Measurements from ENCODE around the gene SMIM24.
A peak's percentile ranks its signal among the peaks of the same experiment; 100 is the strongest.
"Not testable (repeated sequence)": the region's sequence is repeated elsewhere in the genome, so short reads cannot be mapped to it uniquely, and the experiment has no call there.

SMIM24 gene

GRCh38 chr19:3514930-3515329 is 34.6 kb upstream of the SMIM24 start:
- DNase-seq = no peak
- ATAC-seq = no peak

GRCh38 chr19:3513229-3514140 is 33.2 kb upstream of the SMIM24 start:
- DNase-seq = no peak

DNA sequence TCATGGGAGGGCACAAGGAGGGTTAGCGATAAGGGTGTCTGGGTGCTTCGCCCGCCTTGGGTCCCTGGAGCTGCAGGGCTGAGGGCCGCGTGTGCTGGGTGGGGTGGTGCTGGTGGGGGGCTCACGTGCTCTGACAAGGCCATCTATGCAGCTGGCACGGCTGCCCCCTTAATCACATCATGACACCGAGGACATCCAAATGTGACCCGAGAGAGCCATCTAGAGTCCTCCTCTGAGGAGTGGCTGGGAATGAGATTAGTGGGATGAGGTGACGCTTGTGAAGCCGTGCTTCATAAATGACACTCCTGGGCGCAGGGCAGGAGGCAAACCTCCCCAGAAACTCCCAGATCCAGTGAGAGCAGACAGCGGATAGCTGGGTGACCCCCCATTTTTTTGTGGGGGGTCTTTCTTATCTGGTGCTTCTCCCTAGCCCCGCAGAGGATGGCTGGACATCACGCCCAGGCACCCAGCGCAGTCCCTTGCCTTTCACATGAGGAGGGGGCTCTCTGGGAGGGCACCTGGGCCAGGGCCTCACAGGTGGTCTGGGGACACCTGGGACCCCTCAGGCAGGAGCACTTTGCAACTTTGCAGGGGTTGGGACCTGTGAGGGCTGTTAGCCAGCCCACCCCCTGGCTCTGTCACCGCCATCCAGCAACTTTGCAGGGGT is 32.4 kb upstream of the SMIM24 start:
- ATAC-seq (no peak), DNase-seq (no peak)

More at GRCh38 chr19:3513229-3514140, 33.2 kb upstream of the SMIM24 start:
- no peak for ATAC-seq

- DNase-seq (no peak), ATAC-seq (no peak)
Observed at GRCh38 chr19:3511506-3512251, 31.4 kb upstream of the SMIM24 start.

GRCh38 chr19:3510727-3511126 is 30.4 kb upstream of the SMIM24 start:
- DNase-seq = no peak
- ATAC-seq = no peak

GRCh38 chr19:3509566-3509989 is 29.3 kb upstream of the SMIM24 start:
- DNase-seq (peak; percentile 68), ATAC-seq (peak; percentile 48)

GRCh38 chr19:3508771-3509535 is 28.6 kb upstream of the SMIM24 start:
- ATAC-seq (no peak), DNase-seq (peak; percentile 34)

- not testable (repeated sequence) for ATAC-seq, DNase-seq
Observed at GRCh38 chr19:3508121-3508661, 27.9 kb upstream of the SMIM24 start.

- ATAC-seq (no peak), DNase-seq (peak; percentile 35)
Observed at GRCh38 chr19:3507371-3508120, 27.2 kb upstream of the SMIM24 start.

- DNase-seq (peak; percentile 41), ATAC-seq (no peak)
Observed at GRCh38 chr19:3506384-3507340, 26.3 kb upstream of the SMIM24 start.

DNA sequence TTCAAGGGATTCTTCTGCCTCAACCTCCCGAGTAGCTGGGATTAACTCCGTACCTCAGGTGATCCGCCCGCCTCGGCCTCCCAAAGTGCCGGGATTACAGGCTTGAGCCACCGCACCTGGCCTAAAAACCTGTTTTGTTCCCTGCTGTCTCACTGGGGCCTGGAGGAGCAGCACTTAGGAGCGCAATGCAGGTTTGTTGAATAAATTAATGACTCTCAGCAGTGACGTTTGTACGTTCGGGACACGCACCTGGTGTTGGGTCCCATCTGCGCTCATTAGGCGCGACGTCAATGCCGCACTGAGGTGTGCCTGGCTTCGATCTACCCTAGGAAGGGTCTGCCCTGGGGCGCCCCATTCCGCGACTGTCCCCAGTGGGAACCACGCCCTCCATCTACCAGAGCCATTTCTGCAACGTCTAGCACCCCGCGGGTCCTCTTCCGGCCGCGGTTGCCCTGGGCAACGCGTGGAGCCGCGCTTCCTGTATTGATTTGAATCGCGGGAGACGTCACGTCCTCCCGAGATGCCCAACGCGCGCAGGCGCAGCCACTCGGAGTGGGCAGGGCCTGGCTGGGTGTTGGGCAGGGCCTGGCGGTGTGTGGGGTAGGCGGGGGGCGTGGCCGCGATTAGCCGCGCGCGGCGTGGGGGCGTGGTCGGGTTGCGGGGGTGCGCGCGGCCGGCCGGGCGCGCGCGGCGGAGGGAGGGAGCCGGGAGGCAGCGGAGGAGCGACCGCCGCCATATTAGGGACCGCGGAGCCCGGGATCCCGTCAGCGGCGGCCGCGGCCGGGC is 25.5 kb upstream of the SMIM24 start, which contains the start of gene FZR1:
Gene FZR1, plus strand, starts transcription at position 714 of the 786 bp plus-strand sequence. CDS start 16,679 bp downstream, outside the sequence.
- peak; percentile 93 for ATAC-seq
- peak; percentile 100 for DNase-seq

DNA sequence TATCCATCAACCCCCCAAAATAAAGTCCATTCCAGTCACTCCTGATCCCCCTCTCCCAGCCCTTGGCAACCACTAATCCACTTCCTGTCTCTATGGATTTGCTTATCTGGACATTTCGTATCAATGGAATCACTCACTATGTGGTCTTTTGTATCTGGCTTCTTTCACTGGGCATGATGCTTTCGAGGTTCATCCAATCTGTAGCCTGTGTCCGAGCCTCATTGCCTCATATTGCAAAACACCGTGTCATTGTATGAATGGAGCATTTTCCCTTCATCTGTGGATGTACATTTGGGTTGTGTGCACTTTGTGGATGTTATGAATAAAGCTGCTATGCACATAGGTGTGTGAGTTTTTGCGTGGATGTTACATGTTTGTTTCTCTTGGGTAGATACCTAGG is 24.4 kb upstream of the SMIM24 start:
- DNase-seq (no peak), ATAC-seq (no peak)

DNA sequence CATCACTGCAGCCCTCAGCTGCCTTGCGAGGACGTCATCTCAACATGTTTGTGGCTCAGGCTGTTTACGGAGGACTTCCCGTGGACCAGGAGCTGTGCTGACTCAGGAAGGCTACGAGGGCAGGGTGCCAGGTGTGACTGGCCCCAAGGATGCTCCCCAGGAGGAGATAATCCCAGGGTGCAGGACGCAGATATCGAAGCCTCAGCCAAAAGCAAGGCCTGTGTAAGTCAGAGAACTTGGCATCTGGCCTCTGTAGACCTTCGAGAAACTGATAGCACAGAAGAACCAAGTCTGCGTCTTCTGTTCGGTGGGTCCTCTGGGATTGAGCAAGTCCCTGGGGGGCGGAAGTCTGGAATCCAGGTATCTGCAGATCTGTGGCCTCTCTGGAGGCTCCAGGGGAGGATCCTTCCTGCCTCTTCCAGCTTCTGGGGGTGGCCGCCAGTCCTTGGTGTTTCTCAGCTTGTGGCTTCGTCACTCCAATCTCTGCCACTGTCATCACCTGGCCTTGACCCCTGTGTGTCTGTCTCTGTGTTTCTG is 22.8 kb upstream of the SMIM24 start:
- DNase-seq = no peak
- no peak for ATAC-seq

DNA sequence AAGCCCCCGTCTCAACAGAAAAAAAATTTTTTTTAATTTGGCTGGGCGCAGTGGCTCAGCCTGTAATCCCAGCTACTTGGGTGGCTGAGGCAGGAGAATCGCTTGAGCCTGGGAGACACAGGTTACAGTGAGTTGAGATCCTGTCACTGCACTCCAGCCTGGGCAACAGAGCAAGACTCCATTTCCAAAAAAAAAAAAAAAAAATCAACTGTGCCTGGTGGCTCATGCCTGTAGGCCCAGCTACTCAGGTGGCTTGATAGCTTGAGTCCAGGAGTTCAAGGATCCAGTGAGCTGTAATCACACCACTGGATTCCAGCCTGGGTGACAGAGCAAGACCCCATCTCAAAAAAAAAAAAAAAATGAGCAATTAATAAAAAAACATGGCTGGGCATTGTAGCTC is 21.5 kb upstream of the SMIM24 start:
- DNase-seq = no peak

DNA sequence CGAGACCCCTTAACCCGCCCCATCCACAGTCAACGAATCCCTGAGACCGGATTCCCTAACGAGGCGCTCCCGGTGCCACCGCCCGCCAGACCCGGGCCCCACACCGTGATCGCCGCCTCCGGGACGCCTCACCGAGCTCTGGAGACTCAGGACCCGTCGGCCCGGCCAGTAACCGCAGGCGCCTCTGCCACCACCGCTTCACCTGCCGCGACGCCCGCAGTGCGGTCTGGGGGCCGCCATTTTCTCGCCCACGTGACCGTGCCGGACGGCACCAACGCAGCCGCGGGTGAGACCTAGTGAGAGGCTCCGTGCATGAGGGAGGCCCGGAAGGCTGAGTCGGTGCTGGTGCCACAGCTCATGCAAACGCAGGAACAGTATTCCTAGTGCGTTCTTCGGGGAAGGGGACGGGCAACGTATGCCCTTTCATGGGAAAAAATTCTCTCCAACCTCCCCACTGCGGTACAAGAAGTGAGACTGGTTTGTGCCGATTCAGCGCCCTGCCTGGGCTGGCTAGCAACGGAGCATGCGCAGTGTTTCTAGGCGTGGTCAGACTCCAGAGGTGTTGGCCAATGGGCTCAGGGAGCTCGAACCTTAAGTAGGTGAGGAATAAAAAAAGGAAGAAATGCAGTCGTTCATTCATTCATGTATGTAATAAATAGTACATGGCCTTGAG is 20.2 kb upstream of the SMIM24 start, which contains the start of gene DOHH:
Gene DOHH, minus strand, starts transcription at position 246 of the 673 bp plus-strand sequence. CDS start 3,860 bp downstream, outside the sequence.
- peak; percentile 96 for DNase-seq

More for the DNA sequence above, 21.5 kb upstream of the SMIM24 start:
- no peak for ATAC-seq

GRCh38 chr19:3499738-3500428 is 19.6 kb upstream of the SMIM24 start:
- ATAC-seq (no peak), DNase-seq (no peak)

More for the DNA sequence above, 20.2 kb upstream of the SMIM24 start, which contains the start of gene DOHH:
- ATAC-seq = peak; percentile 82
